ENCODE data around the gene PIF1.
"Not testable (repeated sequence)": the region's sequence is repeated elsewhere in the genome, so short reads cannot be mapped to it uniquely, and the experiment has no call there.

The PIF1 gene

DNA sequence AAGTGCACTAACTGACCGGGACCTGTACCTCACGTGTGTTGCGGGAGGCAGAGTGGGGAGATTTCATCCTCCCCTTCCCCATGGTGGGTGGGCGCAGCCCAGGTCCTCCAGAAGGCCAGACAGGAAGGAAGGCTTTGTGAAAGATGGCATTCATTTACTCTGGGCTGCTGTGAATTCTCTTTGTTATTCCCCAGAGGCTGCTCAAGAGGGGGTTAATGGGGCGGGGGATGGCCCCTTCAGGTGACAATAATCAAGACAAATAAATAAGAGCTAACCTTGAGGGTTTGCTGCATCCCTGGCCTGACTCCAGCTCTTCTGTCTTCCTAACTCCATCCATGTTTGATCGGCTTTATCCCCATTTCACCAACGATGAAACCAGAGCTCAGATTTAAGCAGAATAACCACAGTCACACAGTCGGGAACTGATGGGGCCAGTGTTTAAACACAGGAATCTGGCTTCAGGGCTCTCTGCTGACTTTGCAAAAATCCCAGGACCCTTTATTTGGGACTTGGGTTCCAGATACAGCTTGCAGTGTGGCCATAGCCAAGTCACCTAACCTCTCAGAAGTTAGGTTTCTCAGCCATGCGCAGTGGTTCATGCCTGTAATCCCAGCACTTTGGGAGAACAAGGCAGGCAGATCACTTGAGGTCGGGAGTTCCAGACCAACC lies 16.5 kb downstream of the PIF1 start:
- no peak for DNase-seq

DNA sequence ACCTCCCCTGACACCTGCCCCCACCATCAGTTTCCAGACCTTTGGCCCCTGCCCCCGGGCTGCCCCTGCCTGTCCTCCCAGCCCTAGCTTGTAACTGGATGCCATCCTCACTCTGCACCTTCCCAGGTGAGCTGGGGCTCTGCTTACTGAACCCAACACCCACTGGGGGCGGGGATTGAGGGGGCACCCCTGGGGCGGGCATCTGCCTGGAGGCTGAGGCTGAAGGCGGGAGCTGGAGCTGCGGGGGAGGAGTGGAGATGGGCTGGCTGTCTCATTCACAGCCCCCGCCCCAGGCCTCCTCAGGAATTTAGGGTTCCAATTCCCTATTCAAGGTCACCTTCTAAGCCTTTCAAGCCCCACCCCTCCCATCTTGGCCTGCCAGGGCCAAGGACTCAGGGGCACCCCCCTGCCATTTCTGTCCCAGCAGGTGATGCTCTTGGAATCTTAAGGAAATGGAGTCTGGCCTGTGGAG lies 17.7 kb downstream of the PIF1 start:
- DNase-seq: no peak

DNA sequence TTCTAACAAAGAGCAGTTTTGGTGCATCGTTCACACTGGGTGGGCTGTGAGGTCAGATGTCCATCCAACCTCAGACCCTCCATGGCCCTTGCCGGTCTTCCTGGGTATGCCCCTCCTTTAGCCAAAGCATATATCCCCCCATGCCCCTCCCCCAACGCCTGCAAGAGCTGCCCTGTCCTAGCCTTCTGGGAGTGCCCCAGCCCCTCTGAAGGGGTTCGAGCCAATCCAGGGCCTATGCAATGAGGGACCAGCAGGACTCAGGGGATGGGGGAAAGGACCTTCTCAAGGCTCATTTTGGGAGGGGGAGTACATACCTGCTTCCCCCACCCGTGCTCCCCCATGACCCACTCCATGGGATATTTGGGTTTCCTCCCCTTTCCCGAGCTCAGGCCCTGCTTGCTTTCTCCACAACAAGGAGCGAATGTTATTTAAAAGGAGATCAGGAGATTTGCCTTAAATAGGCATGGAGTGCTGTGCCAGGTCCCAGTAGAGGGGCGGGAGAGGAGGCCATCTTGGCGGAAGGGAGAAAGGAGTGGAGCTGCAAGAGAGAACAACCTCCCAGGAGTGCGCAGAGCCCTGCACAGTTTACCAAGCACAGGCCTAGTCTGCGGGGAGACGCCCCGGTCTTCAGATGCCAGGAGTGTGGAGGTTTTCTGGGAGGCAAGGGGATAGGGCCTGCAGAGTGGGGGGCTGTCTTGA lies 18.2 kb downstream of the PIF1 start:
- DNase-seq: no peak

DNA sequence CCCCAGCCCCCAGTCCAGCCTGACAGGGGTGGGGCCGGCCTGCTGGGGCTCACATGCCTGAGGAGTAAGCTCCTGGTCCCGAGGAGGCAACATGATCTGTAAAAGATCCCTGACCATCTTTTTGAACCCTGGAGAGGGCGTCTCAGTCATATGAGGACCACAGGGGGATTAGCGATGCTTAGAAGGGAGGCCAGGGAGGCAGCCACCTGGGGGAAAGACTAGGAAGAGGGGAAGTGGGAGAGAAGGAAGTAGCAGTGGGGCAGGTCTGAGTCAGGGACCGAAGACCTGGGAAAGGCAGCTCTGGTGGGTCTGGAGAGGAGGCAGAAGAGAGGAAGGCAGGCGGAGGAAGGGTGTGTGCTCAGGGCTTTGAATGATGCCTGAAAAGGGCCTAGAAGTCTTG lies 18.9 kb downstream of the PIF1 start:
- no peak for DNase-seq

DNA sequence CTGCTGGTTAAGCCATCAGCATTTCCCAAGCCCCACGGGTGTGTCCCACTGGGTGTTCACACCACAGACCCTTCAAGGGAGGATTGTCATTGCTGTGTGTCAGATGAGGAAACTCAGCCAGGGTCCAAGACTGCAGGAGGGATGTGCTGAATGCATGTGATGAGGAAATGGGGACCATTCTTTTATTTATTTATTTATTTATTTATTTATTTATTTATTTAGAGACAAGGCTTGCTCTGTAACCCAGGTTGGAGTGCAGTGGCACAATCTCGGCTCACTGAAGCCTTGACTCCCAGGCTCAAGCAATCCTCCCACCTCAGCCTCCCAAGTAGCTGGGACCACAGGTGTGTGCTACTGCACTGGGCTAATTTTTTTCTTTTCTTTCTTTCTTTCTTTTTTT lies 20.8 kb downstream of the PIF1 start:
- no peak for DNase-seq

DNA sequence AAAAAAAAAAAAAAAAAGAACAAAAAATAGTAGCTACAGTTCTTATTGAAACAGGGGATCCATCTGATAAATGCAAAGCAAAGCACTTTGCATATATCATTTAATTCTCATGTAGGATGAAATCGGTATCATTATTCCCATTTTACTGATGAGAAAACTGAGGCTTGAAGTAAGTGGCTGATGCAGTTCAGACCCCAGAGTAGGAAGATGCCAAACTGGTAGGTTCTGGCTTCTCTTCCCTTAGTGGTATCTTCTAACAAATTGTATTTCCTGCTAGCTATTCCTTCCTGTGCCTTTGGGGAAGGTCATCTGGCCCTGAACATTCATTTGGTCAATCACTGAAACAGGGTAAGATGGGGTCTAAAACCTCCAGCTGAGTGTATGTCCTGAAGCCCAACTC lies 21.9 kb downstream of the PIF1 start:
- no peak for DNase-seq

DNA sequence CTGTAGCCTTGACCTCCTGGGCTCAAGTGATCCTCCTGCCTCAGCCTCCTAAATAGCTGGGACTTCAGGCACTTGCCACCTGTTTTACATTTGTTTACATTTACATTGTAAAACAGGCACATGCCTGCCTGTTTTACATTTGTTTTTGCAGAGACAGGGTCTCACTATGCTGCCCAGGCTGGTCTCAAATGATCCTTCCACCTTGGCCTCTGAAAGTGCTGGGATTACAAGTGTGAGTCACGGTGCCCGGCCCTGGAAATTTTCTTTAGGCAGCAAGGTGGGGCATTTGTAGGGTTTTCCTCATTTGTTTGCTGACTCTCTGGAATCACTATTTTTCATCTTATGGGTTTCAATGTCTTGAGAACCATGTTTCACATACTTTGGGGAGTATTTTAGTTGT lies 25.0 kb downstream of the PIF1 start:
- no peak for DNase-seq

DNA sequence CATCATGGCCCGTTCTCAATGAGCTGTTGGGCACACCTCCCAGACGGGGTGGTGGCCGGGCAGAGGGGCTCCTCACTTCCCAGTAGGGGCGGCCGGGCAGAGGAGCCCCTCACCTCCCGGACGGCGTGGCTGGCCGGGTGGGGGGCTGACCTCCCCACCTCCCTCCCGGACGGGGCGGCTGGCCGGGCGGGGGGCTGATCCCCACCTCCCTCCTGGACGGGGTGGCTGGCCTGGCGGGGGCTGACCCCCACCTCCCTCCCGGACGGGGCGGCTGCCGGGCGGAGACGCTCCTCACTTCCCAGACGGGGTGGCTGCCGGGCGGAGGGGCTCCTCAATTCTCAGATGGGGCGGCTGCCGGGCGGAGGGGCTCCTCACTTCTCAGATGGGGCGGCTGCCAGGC lies 26.5 kb downstream of the PIF1 start:
- not testable (repeated sequence) for DNase-seq

DNA sequence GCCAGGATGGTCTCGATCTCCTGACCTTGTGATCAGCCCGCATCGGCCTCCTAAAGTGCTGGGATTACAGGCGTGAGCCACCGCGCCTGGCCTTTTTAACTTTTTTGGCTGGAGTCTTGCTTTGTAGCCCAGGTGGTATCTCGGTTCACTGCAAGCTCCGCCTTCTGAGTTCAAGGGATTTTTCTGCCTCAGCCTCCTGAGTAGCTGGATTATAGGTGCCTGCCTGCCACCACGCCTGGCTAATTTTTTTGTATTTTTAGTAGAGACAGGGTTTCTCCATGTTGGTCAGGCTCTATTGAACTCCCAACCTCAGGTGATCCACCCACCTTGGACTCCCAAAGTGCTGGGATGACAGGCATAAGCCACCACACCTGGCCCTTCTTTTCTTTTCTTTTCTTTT lies 29.5 kb downstream of the PIF1 start:
- not testable (repeated sequence) for DNase-seq

DNA sequence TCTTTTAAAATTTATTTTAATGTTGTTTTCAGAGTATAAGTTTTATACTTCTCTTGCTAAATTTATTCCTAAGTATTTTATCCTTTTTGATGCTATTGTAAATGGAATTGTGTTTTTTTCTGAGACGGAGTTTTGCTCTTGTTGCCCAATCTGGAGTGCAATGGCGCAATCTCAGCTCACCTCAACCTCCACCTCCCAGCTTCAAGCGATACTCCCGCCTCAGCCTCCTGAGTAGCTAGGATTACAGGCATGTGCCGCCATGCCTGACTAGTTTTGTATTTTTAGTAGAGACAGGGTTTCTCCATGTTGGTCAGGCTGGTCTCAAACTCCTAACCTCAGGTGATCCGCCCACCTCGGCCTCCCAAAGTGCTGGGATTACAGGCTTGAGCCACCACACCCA lies 30.1 kb downstream of the PIF1 start:
- not testable (repeated sequence) for DNase-seq

DNA sequence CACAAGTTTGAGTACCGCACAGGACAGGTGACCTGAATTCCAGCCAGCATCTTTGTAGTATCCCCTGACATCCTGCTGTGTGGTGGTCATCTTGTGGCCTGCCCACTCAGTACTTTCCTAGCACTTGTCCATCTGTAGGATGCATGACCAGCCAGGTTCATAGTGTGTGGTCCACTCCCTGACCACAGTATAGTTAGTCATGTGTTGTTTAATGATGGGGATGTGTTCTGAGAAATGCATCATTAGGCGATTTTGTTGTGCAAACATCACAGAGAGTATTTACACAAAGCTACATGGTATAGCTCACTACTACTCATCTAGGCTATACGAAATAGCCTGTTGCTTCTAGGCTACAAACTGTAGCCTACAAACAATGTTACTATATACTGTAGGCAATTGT lies 33.2 kb downstream of the PIF1 start:
- DNase-seq: no peak

DNA sequence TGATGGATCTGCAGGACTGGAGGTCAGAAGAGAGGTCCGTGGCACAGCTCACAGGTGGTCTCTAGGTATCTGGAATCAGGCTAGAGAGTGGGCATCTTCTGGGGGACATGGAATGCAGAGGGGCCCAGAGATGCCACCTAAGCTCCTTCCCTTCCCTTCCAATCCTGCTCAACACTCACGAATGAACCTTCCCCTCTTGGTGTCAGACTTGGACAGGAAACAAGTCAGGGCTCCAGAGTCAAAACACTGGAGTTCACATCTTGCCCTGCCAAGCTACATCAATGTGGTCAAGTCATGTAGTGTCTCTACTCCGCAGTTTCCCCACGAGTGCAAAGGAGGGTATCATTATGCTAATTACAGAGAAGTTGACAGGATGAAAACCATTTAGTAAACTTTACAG lies 34.0 kb downstream of the PIF1 start:
- no peak for DNase-seq

DNA sequence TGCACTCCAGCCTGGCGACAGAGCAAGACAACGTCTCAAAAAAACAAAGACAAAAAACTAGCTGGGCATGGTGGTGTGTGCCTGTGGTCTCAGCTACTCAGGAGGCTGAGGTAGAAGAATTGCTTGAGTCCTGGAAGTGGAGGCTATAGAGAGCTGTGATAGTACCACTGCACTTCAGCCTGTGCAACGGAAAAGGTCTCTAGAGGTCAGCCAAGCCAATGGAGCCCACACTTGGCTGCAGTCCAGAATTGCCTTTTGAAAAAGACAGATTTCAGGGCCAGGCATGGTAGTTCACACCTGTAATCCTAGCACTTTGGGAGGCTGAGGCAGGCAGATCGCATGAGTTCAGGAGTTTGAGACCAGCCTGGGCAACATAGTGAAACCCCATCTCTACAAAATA lies 41.7 kb downstream of the PIF1 start:
- DNase-seq: no peak

DNA sequence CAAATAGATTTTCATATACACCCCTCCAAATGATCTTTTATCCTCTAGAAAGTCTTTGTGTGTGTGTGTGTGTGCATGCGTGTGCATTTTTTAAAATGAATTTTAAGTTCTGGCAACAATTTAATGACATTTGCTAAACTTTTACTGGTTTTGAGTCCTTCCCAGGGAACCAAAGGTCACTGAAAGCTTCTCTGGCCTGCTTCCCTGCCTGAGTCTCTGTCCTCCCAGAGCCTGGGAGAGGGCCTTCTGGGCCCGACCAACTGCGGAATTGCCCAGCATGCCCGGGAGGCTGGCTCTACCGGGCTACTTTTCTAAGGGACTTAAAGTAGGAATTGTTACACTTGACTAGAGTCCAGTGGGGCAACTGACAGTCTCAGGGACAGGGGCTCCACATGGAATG lies 42.7 kb downstream of the PIF1 start:
- no peak for DNase-seq

DNA sequence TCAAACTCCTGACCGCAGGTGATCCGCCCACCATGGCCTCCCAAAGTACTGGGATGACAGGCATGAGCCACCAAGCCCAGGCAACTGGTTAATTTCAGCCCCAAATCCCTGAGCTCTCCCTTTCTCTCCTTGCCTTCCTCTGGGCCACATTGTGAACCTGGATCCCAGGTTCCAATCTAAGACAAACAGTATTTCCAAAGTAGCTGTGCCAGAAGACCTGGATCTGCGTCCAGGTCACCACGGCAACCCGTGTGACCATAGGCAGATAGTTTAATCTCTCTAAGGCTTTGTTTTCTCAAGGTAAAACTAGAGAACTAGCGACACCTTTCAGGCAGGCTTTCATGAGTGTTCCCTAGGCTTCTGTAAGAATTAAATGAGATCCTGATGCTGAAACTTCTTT lies 44.1 kb downstream of the PIF1 start:
- DNase-seq: no peak

DNA sequence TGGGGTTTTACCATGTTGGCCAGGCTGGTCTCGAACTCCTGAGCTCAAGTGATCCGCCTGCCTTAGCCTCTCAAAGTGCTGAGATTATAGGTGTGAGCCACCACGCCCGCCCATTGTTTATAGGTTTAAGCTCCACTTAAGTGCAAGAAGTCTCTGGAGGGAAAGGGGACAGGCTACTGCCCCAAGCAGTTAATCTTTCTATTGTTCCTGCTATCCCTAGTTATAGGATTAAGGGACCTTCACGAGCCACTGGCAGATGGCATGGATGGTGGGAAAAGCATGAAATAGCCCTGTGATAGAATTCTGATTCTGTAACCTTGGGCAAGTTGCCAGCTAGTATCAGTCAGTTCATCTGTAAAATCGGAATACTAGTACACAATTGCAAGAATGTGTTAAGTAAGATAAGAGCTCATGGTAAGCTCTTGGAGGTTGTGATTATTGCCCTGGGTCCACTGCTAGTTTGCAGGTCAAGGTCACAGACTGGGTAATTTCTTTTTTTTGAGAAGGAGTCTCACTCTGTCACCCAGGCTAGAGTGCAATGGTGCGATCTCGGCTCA lies 44.8 kb downstream of the PIF1 start:
- no peak for DNase-seq

DNA sequence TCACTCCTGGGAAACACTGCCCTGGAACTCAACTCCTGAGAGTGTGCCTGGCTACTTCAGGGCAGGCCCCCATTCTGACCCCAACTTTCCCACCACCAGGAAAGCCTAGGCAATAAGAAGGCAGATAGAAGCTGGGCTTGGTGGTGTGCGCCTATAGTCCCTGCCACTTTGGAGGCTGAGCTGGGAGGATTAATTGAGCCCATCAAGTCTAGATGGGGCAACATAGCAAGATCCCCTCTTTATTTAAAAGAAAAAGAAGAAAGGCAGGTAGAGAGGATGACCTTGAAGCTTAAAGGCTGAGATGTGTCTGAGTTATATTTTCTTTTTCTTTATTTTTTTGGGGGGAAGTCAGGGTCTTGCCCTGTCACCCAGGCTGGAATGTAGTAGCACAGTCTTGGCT lies 45.8 kb downstream of the PIF1 start:
- no peak for DNase-seq

DNA sequence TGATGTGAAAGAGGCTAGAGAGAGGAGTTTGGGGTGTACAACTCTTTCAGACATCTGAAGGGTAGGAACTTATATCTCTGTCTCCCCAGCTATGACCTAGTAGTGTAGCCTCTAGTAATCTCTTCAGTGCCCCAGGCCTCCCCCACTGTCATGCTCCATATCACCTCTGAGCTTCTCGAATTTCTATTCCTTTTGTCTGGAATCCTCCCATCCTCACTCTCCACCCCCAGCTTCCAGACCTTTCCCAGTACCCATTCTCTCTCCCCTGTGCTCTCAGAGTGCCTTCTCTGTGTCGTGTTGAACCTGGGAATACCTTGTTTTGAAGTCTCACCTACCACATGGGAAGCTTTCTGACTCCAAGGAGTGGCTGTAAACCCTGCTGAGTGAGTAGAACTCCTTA lies 46.4 kb downstream of the PIF1 start:
- DNase-seq: no peak

DNA sequence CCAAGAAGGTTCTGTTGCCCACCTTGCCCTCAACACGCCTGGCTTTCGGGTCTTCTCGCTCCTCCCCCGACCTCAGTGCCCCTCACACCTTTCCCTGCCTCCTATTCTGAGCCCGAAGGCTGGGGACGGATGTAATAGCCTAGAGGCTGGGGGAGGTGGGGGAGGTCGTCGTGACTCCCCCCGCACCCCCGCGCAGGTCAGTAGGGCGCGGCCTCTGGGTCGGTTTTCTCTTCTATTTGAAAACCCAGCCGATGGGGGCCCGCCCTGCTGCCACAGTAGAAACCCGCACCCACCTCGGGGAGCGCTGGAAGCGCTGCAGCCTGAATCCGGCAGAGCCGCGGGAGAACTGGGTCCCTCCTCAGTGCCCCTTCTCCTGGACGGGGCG lies 49.1 kb downstream of the PIF1 start:
- no peak for DNase-seq

DNA sequence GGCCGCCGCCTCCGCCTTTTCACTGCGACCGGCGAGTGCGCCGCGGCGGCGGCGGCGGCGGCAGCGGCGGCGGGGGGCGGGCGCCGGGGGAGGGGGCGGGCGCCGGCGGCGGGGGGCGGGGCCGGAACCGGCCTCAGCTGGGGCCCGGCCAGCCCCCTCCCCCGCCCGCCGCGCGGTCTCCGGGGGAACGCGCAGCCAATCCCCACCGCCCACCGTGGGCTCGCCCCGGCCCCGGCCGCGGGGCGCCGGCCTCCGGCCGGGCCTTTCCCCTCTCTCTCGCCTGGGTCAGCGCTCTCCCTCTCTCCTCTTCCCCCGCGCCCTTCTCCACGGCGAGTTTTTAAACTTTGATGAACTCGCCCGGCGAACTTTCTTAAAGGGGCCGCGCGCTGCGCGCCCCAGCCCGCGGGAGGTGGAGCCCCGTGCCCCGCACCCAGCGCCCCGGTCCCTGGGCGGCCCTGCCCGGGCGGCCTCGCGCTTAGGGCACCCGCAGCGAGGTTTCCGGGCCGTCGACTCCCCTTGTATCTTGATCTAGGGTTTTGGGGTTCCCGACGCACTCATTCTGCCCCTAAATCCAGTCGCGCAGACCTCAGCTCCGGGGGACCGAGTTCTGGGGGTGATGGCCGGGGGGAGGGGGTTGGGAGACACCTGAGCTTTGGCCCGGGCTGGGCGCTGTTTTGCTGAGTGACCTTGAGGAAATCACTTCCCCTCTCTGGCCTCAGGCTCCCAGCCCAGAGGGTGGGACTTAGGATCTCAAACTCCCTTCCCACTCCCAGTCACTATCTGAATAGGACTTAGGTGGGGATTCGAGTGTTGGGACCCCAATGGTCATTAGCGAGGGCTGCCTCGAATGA lies 49.7 kb downstream of the PIF1 start, which contains the start of gene RBPMS2:
TSS of gene RBPMS2 (minus strand) at position 39 of the 851 bp plus-strand sequence. CDS start 270 bp downstream, outside the sequence.
- no peak for DNase-seq

DNA sequence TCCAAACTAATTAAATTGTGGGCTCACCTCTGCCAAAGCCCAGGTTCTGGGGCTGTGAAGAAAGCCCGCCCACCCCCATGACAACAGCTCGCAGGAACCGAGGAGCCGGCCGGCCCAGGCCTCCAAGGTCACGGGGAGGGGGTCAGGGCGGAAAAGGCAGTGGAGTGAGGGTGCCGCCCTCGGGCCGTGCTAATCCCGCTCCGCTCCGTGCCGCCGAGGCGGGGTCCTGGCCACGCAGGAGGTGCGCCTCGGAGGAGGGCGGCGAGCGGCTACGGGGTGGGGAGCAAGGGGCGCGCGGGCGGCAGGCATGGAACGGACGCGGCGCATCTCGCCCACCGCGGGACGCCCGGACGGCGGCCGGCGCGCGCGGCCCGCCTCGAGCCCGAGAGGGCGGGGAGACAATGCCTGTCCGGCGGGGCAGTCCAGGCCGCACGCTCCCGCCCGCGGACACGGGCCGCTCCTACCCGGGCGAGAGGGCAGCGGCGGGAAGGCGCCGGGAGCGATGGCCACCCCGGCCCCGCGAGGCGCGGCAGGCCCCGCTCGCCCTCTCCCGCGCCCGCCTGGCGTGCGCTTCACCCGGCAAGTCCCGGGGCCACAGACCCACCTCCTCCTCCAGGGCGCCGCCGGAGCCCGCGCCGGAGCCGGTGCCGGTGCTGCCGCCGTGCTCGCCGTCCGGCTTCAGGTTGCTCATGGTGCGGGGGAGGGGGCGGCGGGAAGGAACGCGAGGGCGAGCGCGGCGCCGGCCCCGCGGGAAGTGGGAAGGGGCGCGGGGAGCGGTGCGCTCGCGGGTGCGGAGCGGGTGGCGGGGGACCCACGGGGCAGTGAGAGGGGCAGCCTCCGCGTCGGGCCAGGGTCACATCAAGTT lies 50.6 kb downstream of the PIF1 start:
- peak; percentile 24 for DNase-seq

DNA sequence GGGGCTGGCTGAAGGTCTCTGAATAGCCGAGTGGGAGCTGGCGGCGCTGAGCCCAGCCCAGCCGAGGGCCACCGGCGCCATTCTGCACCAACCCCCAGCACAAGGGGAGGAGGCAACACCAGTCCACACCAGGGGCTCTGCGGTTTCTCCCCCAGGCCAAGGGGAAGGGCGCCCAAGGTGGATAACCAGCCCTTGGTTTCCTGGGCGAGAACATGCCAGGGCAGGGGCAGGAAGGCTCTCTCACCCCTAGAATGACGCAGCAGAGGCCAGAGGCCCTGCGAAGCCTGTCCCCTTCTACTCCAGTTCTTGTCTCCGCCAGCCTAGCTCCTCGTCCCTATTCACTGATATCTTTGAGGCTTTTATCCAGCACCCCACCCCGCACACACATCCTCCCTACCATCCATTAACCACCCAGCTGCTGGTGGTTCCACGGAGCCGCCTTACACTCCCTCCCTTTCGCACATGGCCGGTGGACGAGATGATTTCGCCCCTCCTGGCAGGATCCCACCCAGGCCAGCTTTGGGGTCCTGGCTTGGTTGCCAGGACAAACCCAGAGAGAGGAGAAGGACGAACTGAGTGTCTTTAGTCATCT lies 51.3 kb downstream of the PIF1 start:
- no peak for DNase-seq

All from DMS53 (cell line).